Retinal pigment epithelial cell (primary cell): Measurements from ENCODE around the gene TRAF3IP1.

Source experiments
- DNase-seq: peaks from one replicate; pipeline ENCODE4 v3.0.0-alpha.2; 2010; ENCODE audit warnings: low read depth
- H3K4me3 ChIP-seq: 2 replicates; pipeline ENCODE4 v1.5.1; 2011; ENCODE audit warnings: mild to moderate bottlenecking, low read length, control low read depth, moderate library complexity
- CTCF ChIP-seq: conservative IDR thresholded peaks from 2 replicates; pipeline ENCODE4 v1.5.1; 2011; ENCODE audit warnings: low read depth, low read length, control low read depth, inconsistent platforms

Gene TRAF3IP1

GRCh38 chr2:238289574-238289973, 30.7 kb upstream of the TRAF3IP1 start:
- TF ChIP-seq CTCF: no peak
- no peak for DNase-seq
- H3K4me3 ChIP-seq: peak overlapping the region; percentile 55

- DNase-seq: no peak
Observed at GRCh38 chr2:238290091-238290509, 30.2 kb upstream of the TRAF3IP1 start.

GRCh38 chr2:238290715-238291549, 29.4 kb upstream of the TRAF3IP1 start:
- H3K4me3 ChIP-seq: no peak overlapping the region
- no peak for TF ChIP-seq CTCF
- no peak for DNase-seq

More at GRCh38 chr2:238290091-238290509, 30.2 kb upstream of the TRAF3IP1 start:
- no peak for TF ChIP-seq CTCF
- H3K4me3 ChIP-seq: no peak overlapping the region

DNA sequence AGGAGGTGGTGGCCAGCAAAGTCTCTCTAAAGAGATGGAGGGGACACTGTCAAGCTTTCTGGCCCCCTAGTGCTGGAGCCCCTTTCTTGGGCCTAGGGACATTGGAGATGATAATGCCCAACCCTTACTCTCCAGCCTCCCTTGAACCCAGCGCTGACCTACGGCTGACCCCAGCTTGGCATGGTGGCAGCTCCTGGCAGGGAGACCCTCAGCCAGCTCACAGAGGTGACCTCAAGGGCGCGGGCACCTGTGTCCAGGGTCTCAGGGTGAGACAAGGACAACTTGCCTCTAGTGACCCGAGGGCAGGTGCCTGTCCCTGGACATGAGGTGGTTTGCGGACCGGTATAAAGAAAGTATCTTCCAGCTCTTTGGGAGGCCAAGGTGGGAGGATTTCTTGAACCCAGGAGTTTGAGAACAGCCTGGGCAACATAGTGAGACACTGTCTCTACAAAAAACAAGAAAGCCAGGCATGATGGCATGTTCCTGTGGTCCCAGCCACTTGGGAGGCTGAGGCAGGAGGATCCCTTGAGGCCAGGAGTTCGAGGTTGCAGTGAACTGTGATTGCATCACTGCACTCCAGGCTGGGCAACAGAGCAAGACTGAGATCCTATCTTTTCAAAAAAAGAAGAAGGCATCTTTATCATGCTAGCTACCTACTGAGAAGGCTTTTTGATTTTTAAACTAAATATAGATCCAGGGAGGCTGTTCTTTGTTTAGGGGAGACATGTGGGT, 28.6 kb upstream of the TRAF3IP1 start:
- DNase-seq: no peak
- TF ChIP-seq CTCF: no peak
- no peak overlapping the region for H3K4me3 ChIP-seq

DNA sequence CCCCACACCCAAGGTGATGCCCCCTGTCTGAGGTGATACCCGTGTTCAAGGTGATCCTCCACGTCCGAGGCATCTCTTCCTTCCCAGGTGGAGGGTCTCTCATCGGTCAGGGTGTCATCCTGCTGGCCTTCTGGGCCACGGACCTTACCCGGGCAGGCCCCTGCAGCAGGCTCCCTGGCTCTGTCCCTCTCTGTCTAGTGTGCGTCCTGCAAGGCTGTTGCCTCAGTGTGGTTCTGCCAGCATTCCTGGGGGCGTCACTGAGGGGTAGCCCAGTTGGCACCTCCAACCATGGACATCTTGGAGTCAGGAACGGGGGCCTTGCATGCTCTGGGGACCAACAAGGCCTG, 26.3 kb upstream of the TRAF3IP1 start:
- no peak for DNase-seq
- no peak overlapping the region for H3K4me3 ChIP-seq
- no peak for TF ChIP-seq CTCF

DNA sequence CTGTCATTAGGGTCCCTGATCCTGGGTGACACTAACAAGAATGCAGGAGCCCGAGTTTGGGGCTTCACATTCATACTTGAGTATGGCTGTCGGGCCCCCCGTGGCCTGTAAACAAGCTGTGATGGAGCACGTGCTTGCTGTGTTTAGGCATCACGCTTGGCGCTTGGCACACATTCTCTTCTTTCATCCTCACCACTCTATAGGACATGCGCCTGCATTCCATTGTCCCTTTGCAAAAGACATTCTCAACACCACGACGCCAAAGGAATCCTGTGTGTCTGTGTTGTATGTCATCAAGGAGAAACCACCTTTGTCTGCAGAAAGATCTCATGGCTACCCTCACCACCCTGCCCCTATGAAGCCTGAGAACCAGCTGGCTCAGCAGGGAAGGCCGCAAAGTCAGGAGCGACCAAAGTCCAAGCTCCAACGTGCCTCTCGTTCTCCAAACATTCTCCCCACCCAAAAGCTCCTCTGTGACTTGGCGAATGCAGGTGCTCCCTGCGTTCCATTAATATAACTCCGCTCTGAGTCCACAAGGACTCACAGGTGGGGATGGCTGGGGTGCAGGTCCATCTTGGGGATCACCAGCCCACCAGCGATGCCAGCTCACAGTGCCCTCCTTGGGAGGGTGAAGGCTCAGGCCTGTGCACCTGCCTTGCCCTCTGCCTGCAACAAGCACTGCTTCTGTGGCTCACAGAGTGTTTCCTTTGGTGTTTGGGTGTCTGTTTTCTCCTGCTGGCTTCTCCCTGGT, 25.8 kb upstream of the TRAF3IP1 start:
- no peak for DNase-seq
- no peak overlapping the region for H3K4me3 ChIP-seq
- no peak for TF ChIP-seq CTCF
